Fibroblast of lung (primary cell): Measurements from ENCODE around the gene ITFG2.
A peak's percentile ranks its signal among the peaks of the same experiment; 100 is the strongest.

Experiments used
- EZH2 ChIP-seq: IDR thresholded peaks from 2 replicates; pipeline ENCODE4 v1.5.1; 2012; ENCODE audit warnings: low read length, control low read depth, mild to moderate bottlenecking; ENCODE audit errors: missing control alignments
- TF ChIP-seq, protein P1 (sequence below), 2 donors: IDR thresholded peaks in 1 of 2; conservative IDR thresholded peaks in 1 of 2; 1 replicate in 1 of 2; 2 replicates in 1 of 2; pipeline ENCODE4 v1.5.1; 2011 to 2012; ENCODE audit warnings: low read length in 2 of 2, control low read depth in 1 of 2, inconsistent platforms in 1 of 2, low read depth in 1 of 2, mild to moderate bottlenecking in 1 of 2

GRCh38 chr12:2783936-2784600, 28.4 kb upstream of the ITFG2 start:
- TF ChIP-seq, protein P1, sequence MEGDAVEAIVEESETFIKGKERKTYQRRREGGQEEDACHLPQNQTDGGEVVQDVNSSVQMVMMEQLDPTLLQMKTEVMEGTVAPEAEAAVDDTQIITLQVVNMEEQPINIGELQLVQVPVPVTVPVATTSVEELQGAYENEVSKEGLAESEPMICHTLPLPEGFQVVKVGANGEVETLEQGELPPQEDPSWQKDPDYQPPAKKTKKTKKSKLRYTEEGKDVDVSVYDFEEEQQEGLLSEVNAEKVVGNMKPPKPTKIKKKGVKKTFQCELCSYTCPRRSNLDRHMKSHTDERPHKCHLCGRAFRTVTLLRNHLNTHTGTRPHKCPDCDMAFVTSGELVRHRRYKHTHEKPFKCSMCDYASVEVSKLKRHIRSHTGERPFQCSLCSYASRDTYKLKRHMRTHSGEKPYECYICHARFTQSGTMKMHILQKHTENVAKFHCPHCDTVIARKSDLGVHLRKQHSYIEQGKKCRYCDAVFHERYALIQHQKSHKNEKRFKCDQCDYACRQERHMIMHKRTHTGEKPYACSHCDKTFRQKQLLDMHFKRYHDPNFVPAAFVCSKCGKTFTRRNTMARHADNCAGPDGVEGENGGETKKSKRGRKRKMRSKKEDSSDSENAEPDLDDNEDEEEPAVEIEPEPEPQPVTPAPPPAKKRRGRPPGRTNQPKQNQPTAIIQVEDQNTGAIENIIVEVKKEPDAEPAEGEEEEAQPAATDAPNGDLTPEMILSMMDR (conservative IDR thresholded peaks at IDR 0.05 in 1 of 2, IDR thresholded peaks at IDR 0.05 in 1 of 2; ENCODE audit: low read depth in 1 of 2, low read length in 2 of 2), result peak; percentile 78 to 97
- no peak for TF ChIP-seq EZH2
